Measurements from ENCODE around the gene IRAK3. TPM values are rescaled to one million over a fixed set of nuclear protein-coding genes. Genes with fewer than 3 reads are reported as not detected.
"Not testable (repeated sequence)": the region's sequence is repeated elsewhere in the genome, so short reads cannot be mapped to it uniquely, and the experiment has no call there.

Gene IRAK3
- total and polyA plus RNA-seq, 2 donors (not counting 1 experiment from before 2014, with no cell fraction given), result 3.9 to 4.3 TPM

DNA sequence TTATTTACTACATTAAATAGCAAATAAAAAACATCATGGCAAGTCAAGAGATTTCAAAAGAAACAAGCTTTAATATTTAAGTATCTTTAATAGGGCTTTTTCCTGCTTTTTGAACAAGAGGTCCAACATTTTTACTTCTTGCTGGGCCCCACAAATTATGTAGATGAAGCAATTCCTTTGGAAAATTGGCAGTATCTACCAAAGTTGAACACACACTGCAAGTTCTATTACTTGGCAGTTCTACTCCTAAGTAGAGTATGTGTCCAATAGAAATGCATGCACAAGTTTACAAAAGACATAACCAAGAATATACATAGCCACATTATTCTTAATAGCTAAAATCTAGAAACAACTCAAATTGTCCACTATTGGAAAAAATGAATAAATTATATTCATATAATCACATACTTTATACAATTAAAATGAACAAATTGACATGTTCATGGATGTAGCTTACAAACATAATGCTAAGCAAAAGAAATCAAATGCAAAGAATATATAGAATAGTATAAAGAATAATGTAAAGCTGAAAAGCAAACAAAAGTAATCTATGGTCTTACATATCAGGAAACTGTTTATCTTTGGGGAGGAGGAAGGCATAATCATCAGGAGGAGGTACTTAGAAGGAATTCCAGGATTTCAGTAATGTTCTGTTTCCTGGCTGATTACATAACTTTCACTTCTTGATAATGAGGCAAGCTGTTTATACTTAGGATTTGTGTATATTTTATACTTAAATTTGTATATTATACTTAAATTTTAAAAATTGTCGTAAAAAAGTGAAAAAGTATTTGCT is 12.7 kb upstream of the IRAK3 start:
- H3K9ac ChIP-seq (ENCODE audit: low read length), result no peak overlapping the region
- DNase-seq (no peak), ATAC-seq (ENCODE audit: low read depth) (no peak)
- H3K36me3 ChIP-seq (replicated peaks in 1 of 2; ENCODE audit: control extremely low read depth in 1 of 2, control insufficient read depth in 1 of 2, extremely low read depth in 1 of 2, insufficient read depth in 2 of 2, low read length in 1 of 2), result no peaks in the 10 kb centered on the region
- no peaks in the 10 kb centered on the region for H3K79me2 ChIP-seq (ENCODE audit: control insufficient read depth, insufficient read depth, low read length)
- Mint-ChIP-seq H3K4me1 (no peaks in the 10 kb centered on the region), H3K4me3 (no peak overlapping the region), H3K27ac (no peak overlapping the region), H3K27me3 (peaks cover 18% of the 10 kb centered on the region), H3K9me3 (ENCODE audit: insufficient read depth) (no peaks in the 10 kb centered on the region)
- intact Hi-C loops (cut with micrococcal nuclease), result no loop called here
- POLR2A ChIA-PET, result interaction anchor here (0.6 to 0.7 kb wide), 3 partner anchors 20 to 185 kb away, joined by 3 to 5 read pairs (median 3); no protein-coding TSS in a partner anchor
- H3K4me2 ChIP-seq (replicated peaks; ENCODE audit: low read depth, low read length, poor library complexity, severe bottlenecking), result no peak overlapping the region
- H3K4me3 ChIP-seq (ENCODE audit: control extremely low read depth in 1 of 5, extremely low read depth in 1 of 5, insufficient read depth in 1 of 5, low read depth in 2 of 5, low read length in 4 of 5), result no peak overlapping the region
- H3K9me3 ChIP-seq (ENCODE audit: control extremely low read depth in 1 of 3, control insufficient read depth in 2 of 3, insufficient read depth in 1 of 3, low read length in 2 of 3), result no peaks in the 10 kb centered on the region
- no peak for TF ChIP-seq CTCF (IDR thresholded peaks at IDR 0.05)
- TF ChIP-seq EZH2 (IDR thresholded peaks at IDR 0.05; ENCODE audit: borderline replicate concordance, insufficient read depth, low read depth, low read length, poor library complexity, severe bottlenecking), result no peak
- H3K27me3 ChIP-seq (replicated peaks in 1 of 4; ENCODE audit: control extremely low read depth in 1 of 4, control insufficient read depth in 3 of 4, insufficient read depth in 4 of 4, low read length in 3 of 4), result no peaks in the 10 kb centered on the region
- H3K27ac ChIP-seq (ENCODE audit: low read length in 2 of 2), result no peak overlapping the region
- no peaks in the 10 kb centered on the region for H3K4me1 ChIP-seq (ENCODE audit: control insufficient read depth in 2 of 2, insufficient read depth in 2 of 2, low read length in 2 of 2)
- CTCF ChIA-PET, result interaction anchor here (0.6 to 1.4 kb wide), 4 partner anchors 8 to 688 kb away, joined by 3 to 4 read pairs (median 3); no protein-coding TSS in a partner anchor
- H4K20me1 ChIP-seq (ENCODE audit: control insufficient read depth, insufficient read depth, low read length, poor library complexity, severe bottlenecking), result no peaks in the 10 kb centered on the region
- WGBS (ENCODE audit: insufficient coverage), result no CpG with 5 or more reads among the region's 1 CpG
- no peak overlapping the region for H2AFZ ChIP-seq (ENCODE audit: insufficient read depth, low read depth, low read length, poor library complexity, severe bottlenecking)

- H3K9me3 Mint-ChIP-seq (ENCODE audit: insufficient read depth), result peaks cover 7% of the 10 kb centered on the region
- peaks cover 6 to 14% of the 10 kb centered on the region in 2 donors for H3K4me1 ChIP-seq (ENCODE audit: control insufficient read depth in 2 of 2, insufficient read depth in 2 of 2, low read length in 2 of 2)
- H3K27me3 ChIP-seq (replicated peaks in 1 of 4; ENCODE audit: control extremely low read depth in 1 of 4, control insufficient read depth in 3 of 4, insufficient read depth in 4 of 4, low read length in 3 of 4), result peaks cover 0 to 16% (median 4%) of the 10 kb centered on the region in 4 experiments
- DNase-seq, result no peak
- peaks cover 0 to 3% (median 0%) of the 10 kb centered on the region in 3 donors for H3K9me3 ChIP-seq (ENCODE audit: control extremely low read depth in 1 of 3, control insufficient read depth in 2 of 3, insufficient read depth in 1 of 3, low read length in 2 of 3)
- ChIA-PET POLR2A (no interaction called here), CTCF (no interaction called here)
- H4K20me1 ChIP-seq (ENCODE audit: control insufficient read depth, insufficient read depth, low read length, poor library complexity, severe bottlenecking), result no peaks in the 10 kb centered on the region
- H3K4me3 Mint-ChIP-seq, result no peak overlapping the region
- no peak for TF ChIP-seq EZH2 (IDR thresholded peaks at IDR 0.05; ENCODE audit: borderline replicate concordance, insufficient read depth, low read depth, low read length, poor library complexity, severe bottlenecking)
- TF ChIP-seq CTCF (IDR thresholded peaks at IDR 0.05), result no peak
- H2AFZ ChIP-seq (ENCODE audit: insufficient read depth, low read depth, low read length, poor library complexity, severe bottlenecking), result no peak overlapping the region
- H3K27me3 Mint-ChIP-seq, result peaks cover 47% of the 10 kb centered on the region
- WGBS (ENCODE audit: insufficient coverage), result no CpG with 5 or more reads among the region's 3 CpGs
- H3K4me3 ChIP-seq (ENCODE audit: control extremely low read depth in 1 of 5, extremely low read depth in 1 of 5, insufficient read depth in 1 of 5, low read depth in 2 of 5, low read length in 4 of 5), result no peak overlapping the region
- peaks cover 3% of the 10 kb centered on the region for H3K79me2 ChIP-seq (ENCODE audit: control insufficient read depth, insufficient read depth, low read length)
- H3K36me3 ChIP-seq (replicated peaks in 1 of 2; ENCODE audit: control extremely low read depth in 1 of 2, control insufficient read depth in 1 of 2, extremely low read depth in 1 of 2, insufficient read depth in 2 of 2, low read length in 1 of 2), result no peaks in the 10 kb centered on the region
- H3K27ac ChIP-seq (ENCODE audit: low read length in 2 of 2), result no peak overlapping the region
- H3K9ac ChIP-seq (ENCODE audit: low read length), result no peak overlapping the region
- no peak overlapping the region for H3K4me2 ChIP-seq (replicated peaks; ENCODE audit: low read depth, low read length, poor library complexity, severe bottlenecking)
- no peak overlapping the region for H3K27ac Mint-ChIP-seq
- intact Hi-C loops (cut with micrococcal nuclease), result no loop called here
- no peak for ATAC-seq (ENCODE audit: low read depth)
- peaks cover 14% of the 10 kb centered on the region for H3K4me1 Mint-ChIP-seq
Measured at GRCh38 chr12:66182956-66183355, 6.1 kb upstream of the IRAK3 start.

DNA sequence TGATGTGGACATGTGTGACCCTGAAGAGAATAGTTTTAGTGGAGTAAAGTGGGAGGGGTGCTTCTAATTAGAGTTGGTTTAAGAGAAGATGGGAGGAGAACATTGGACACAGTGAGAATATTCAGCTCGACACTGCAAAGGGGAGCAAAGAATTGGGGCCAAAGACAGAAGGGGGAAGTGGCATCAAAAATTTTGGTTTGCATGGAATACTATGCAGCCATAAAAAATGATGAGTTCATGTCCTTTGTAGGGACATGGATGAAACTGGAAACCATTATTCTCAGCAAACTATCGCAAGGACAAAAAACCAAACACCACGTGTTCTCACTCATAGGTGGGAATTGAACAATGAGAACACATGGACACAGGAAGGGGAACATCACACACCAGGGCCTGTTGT is 4.2 kb upstream of the IRAK3 start:
- H2AFZ ChIP-seq (ENCODE audit: insufficient read depth, low read depth, low read length, poor library complexity, severe bottlenecking); H3K9me3 Mint-ChIP-seq (ENCODE audit: insufficient read depth); H3K79me2 ChIP-seq (ENCODE audit: control insufficient read depth, insufficient read depth, low read length); H3K4me3 Mint-ChIP-seq; ATAC-seq (ENCODE audit: low read depth); H4K20me1 ChIP-seq (ENCODE audit: control insufficient read depth, insufficient read depth, low read length, poor library complexity, severe bottlenecking); H3K4me3 ChIP-seq (ENCODE audit: control extremely low read depth in 1 of 5, extremely low read depth in 1 of 5, insufficient read depth in 1 of 5, low read depth in 2 of 5, low read length in 4 of 5); H3K4me2 ChIP-seq (replicated peaks; ENCODE audit: low read depth, low read length, poor library complexity, severe bottlenecking); H3K27ac ChIP-seq (ENCODE audit: low read length in 2 of 2); H3K27ac Mint-ChIP-seq; H3K9ac ChIP-seq (ENCODE audit: low read length); POLR2A ChIA-PET; DNase-seq; CTCF ChIA-PET; H3K36me3 ChIP-seq (replicated peaks in 1 of 2; ENCODE audit: control extremely low read depth in 1 of 2, control insufficient read depth in 1 of 2, extremely low read depth in 1 of 2, insufficient read depth in 2 of 2, low read length in 1 of 2): not testable (repeated sequence)
- Mint-ChIP-seq H3K27me3 (peaks cover 44% of the 10 kb centered on the region), H3K4me1 (peaks cover 23% of the 10 kb centered on the region)
- 71% methylated on average over 1 of the region's 3 CpGs for WGBS (ENCODE audit: insufficient coverage)
- Histone ChIP-seq H3K9me3 (ENCODE audit: control extremely low read depth in 1 of 3, control insufficient read depth in 2 of 3, insufficient read depth in 1 of 3, low read length in 2 of 3) (peaks cover 0 to 10% (median 0%) of the 10 kb centered on the region in 3 donors), H3K4me1 (ENCODE audit: control insufficient read depth in 2 of 2, insufficient read depth in 2 of 2, low read length in 2 of 2) (peaks cover 20 to 28% of the 10 kb centered on the region in 2 donors), H3K27me3 (replicated peaks in 1 of 4; ENCODE audit: control extremely low read depth in 1 of 4, control insufficient read depth in 3 of 4, insufficient read depth in 4 of 4, low read length in 3 of 4) (peaks cover 0 to 32% (median 6%) of the 10 kb centered on the region in 4 experiments)
- intact Hi-C loops (cut with micrococcal nuclease), result loop anchor here (5.0 kb wide), 1 partner anchor 52 kb away; no protein-coding TSS in a partner anchor

Measured in B cell (primary cell).